Neural crest cell (in vitro differentiated cells): ENCODE results near the gene ARHGEF7. TPM values are rescaled to one million over a fixed set of nuclear protein-coding genes. Genes with fewer than 3 reads are reported as not detected.

Source experiments
- DNase-seq: peaks from one replicate; pipeline ENCODE4 v3.0.0; 2021; ENCODE audit warnings: low read depth, mixed read lengths, low spot score
- H3K27ac Mint-ChIP-seq: one replicate; pipeline ENCODE4 v1.8.0; 2021; ENCODE audit warnings: mild to moderate bottlenecking, mixed read lengths; ENCODE audit not compliant: unreplicated experiment
- H3K27me3 Mint-ChIP-seq: 2 replicates; pipeline ENCODE4 v1.8.0; 2021; ENCODE audit warnings: low read depth, mild to moderate bottlenecking, mixed read lengths
- H3K36me3 Mint-ChIP-seq: 2 replicates; pipeline ENCODE4 v1.8.0; 2021; ENCODE audit warnings: low read depth, mild to moderate bottlenecking, mixed read lengths
- H3K4me1 Mint-ChIP-seq: 2 replicates; pipeline ENCODE4 v1.8.0; 2021; ENCODE audit warnings: mixed read lengths
- H3K4me3 Mint-ChIP-seq: one replicate; pipeline ENCODE4 v1.8.0; 2021; ENCODE audit warnings: mild to moderate bottlenecking, mixed read lengths
- H3K9me3 Mint-ChIP-seq: 2 replicates; pipeline ENCODE4 v1.8.0; 2021; ENCODE audit warnings: mixed read lengths
- total RNA-seq: library from RNA; stranded (reverse); gene quantifications from 2 replicates; pipeline ENCODE4 v1.2.1, GENCODE V29; 2021
- TF ChIP-seq, protein P1 (sequence below): fragments of 200-600 bp; sonication (generic); conservative IDR thresholded peaks from 2 replicates; pipeline ENCODE4 v1.5.0; 2021; ENCODE audit warnings: antibody characterized with exemption, mild to moderate bottlenecking

Gene ARHGEF7
- total RNA-seq, 1 donor from 2014 or later, result 77.3 TPM

DNA sequence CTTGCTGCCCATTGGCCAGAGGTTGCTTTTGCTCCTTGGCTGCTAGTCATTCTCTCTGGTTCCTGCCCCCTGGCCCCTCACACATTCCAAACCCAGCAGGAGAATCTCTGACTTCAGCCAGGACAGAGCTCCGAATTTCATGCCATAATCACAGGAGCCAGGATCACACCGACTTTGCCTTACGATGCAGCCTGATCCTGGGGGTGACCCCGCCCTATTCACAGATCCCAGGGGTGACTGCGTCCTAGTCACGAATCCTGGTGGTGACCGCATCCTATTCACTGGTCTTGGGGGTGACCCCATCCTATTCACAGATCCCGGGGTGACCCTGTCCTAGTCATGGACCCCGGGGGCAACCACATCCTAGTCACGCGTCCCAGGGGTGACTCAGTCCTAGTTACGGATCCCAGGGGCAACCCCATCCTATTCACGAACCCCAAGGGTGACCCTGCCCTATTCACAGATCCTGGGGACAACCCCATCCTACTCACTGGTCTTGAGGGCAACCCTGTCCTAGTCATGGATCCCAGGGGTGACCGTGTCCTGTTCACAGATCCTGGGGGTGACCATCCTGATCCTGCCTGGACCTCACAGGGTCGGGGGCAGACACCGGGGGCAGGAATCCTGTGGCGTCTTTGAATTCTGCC lies 198.0 kb downstream of the ARHGEF7 start:
- no peak for DNase-seq
- H3K27ac Mint-ChIP-seq, result no peak overlapping the region
- TF ChIP-seq, protein P1, sequence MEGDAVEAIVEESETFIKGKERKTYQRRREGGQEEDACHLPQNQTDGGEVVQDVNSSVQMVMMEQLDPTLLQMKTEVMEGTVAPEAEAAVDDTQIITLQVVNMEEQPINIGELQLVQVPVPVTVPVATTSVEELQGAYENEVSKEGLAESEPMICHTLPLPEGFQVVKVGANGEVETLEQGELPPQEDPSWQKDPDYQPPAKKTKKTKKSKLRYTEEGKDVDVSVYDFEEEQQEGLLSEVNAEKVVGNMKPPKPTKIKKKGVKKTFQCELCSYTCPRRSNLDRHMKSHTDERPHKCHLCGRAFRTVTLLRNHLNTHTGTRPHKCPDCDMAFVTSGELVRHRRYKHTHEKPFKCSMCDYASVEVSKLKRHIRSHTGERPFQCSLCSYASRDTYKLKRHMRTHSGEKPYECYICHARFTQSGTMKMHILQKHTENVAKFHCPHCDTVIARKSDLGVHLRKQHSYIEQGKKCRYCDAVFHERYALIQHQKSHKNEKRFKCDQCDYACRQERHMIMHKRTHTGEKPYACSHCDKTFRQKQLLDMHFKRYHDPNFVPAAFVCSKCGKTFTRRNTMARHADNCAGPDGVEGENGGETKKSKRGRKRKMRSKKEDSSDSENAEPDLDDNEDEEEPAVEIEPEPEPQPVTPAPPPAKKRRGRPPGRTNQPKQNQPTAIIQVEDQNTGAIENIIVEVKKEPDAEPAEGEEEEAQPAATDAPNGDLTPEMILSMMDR, result no peak
- no peaks in the 10 kb centered on the region for H3K4me1 Mint-ChIP-seq
- peaks cover 25% of the 10 kb centered on the region for H3K9me3 Mint-ChIP-seq
- H3K4me3 Mint-ChIP-seq, result no peak overlapping the region
- H3K36me3 Mint-ChIP-seq, result peaks cover 59% of the 10 kb centered on the region
- no peaks in the 10 kb centered on the region for H3K27me3 Mint-ChIP-seq

DNA sequence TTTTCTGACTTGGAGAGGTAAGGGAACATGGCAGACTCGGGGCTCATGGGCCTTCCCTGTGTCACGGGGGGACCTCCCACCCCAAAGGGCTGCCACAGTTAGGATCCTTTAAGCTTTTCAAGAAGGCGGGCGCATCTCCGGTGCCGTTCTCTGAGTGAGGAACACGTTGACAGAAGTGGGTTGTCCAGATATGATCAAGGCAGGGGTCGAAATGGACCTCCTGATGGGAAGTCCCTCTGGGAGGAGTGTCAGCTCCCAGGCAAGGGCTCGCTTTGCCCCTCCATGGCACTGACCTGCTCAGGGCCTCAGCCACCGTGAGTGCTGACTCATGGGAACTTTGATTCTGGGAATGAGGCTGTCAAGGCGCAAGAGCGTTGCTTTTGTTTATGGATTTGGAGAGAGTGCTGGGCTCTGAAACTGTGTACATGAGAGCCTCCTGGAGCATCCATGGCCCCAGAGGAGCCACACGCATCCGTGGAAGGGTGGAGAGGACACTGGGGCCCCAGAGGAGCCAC lies 198.9 kb downstream of the ARHGEF7 start:
- H3K4me3 Mint-ChIP-seq, result no peak overlapping the region
- TF ChIP-seq, protein P1, result no peak
- peaks cover 50% of the 10 kb centered on the region for H3K36me3 Mint-ChIP-seq
- H3K27me3 Mint-ChIP-seq, result no peaks in the 10 kb centered on the region
- H3K9me3 Mint-ChIP-seq, result peaks cover 24% of the 10 kb centered on the region
- DNase-seq, result no peak
- no peak overlapping the region for H3K27ac Mint-ChIP-seq
- H3K4me1 Mint-ChIP-seq, result no peaks in the 10 kb centered on the region

DNA sequence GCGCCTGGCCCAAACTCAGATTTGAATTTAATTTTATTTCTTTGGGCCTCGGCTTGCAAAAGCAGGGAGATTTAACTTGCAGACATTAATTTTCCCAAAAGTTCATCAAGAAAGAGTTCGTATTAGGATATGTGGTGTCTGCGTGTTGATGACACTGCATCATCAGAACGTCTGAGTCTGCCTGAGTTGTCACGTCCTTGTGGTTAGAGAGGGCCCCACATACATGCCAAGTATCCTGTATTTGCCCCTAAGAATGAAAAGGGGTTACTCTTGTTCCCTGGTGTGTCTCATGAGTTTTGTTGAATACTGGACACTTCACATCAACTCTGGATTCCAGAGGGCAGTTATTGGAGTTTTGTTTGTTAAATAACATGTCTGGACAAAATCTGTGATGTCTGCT lies 199.7 kb downstream of the ARHGEF7 start:
- TF ChIP-seq, protein P1, result no peak
- Mint-ChIP-seq H3K9me3 (peaks cover 16% of the 10 kb centered on the region), H3K27me3 (no peaks in the 10 kb centered on the region), H3K4me1 (no peaks in the 10 kb centered on the region), H3K36me3 (peaks cover 41% of the 10 kb centered on the region), H3K27ac (no peak overlapping the region), H3K4me3 (no peak overlapping the region)
- DNase-seq, result no peak

DNA sequence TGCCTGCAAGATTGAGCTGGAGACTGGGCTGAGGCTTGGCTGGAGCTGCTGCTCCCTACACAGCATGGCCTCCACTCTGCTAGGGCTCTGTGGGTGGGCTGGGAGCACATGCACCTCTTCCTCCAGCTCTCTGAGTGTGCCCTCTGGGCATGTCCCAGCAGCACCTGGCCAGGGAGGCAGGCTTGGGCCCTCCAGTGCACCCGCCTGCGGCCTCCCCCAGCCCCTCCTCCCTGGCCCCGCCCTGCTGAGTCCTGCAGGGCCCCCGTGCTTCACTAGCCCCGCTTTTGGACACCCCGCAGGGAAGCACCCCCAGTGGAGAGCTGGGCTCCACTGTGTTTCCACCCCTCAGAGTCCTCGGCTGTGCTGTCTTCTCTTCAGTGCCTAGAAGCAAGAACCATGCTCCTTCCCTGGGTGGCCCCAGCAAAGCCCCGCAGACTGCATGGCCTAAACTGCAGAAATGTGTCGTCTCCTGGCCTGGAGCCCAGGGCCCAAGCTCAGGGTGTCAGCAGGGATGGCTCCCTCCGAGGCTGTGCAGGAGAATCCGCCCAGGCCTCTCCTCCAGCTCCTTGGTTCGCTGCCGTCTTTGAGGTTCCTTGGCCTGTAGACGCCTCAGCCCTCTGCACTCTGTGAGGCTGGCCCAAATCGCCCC lies 200.4 kb downstream of the ARHGEF7 start:
- no peaks in the 10 kb centered on the region for H3K27me3 Mint-ChIP-seq
- no peak overlapping the region for H3K4me3 Mint-ChIP-seq

DNA sequence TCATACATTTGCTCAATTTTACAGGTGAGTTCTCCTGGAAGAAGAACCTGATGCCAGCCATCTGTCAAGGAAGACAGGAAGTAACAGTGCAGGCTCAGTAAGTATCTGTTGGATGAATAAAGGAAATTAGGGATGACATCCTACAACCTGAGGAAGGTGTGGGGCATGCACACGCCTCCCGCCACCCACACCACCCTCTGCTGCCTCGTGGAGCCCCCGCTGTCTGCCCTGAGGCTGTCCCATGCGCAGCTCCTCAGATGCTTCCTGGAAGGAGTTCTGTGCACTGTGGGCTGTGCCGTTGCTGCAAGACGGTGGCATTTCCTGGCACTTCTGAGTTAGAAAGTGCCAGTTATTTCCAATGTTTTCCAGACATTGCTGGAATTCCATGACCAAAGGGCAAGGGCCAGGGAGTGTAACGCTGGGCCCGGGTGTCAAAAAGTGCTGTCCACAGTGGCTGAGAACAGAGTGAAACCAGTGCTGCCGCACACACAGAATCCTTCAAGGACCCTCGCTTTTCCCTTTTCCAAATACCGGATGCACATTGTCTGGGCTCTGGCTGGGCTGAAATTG lies 201.1 kb downstream of the ARHGEF7 start:
- Mint-ChIP-seq H3K4me3 (no peak overlapping the region), H3K27me3 (no peaks in the 10 kb centered on the region), H3K4me1 (no peaks in the 10 kb centered on the region), H3K27ac (no peak overlapping the region), H3K9me3 (peaks cover 4% of the 10 kb centered on the region), H3K36me3 (peaks cover 27% of the 10 kb centered on the region)
- DNase-seq, result no peak
- TF ChIP-seq, protein P1, result no peak

More for the DNA sequence above, 200.4 kb downstream of the ARHGEF7 start:
- Mint-ChIP-seq H3K4me1 (no peaks in the 10 kb centered on the region), H3K9me3 (peaks cover 9% of the 10 kb centered on the region), H3K36me3 (peaks cover 35% of the 10 kb centered on the region), H3K27ac (no peak overlapping the region)
- DNase-seq, result no peak
- TF ChIP-seq, protein P1, result no peak
